NCI-H748 (cell line): ENCODE measurements around the gene NFRKB.

ENCODE experiments used
- DNase-seq: peaks from one replicate; lab custom pipeline; 2025; ENCODE audit not compliant: unreplicated experiment; lab: John Stamatoyannopoulos, UW

The NFRKB gene

GRCh38 chr11:129895126-129896041 is at the start of gene NFRKB:
Gene NFRKB, minus strand, starts transcription at chr11:129895578. Its CDS starts 2,729 bp downstream, at chr11:129892849.
- peak; percentile 75 for DNase-seq

- no peak for DNase-seq
These were observed 49.3 kb upstream of the NFRKB start for GRCh38 chr11:129944696-129945095.

- DNase-seq = no peak
These were observed 47.7 kb upstream of the NFRKB start for GRCh38 chr11:129943036-129943435.

GRCh38 chr11:129939510-129939909 is 44.1 kb upstream of the NFRKB start:
- DNase-seq = no peak

- DNase-seq = no peak
These were observed 43.4 kb upstream of the NFRKB start for GRCh38 chr11:129938764-129939163.

- DNase-seq = no peak
These were observed 42.3 kb upstream of the NFRKB start for GRCh38 chr11:129937592-129938238.

GRCh38 chr11:129935723-129936122 is 40.3 kb upstream of the NFRKB start:
- DNase-seq = no peak

- DNase-seq = no peak
These were observed 38.5 kb upstream of the NFRKB start for GRCh38 chr11:129933891-129934290.

GRCh38 chr11:129933262-129933661 is 37.9 kb upstream of the NFRKB start:
- DNase-seq = no peak

- no peak for DNase-seq
These were observed 37.1 kb upstream of the NFRKB start for GRCh38 chr11:129932381-129933067.

GRCh38 chr11:129930743-129931142 is 35.4 kb upstream of the NFRKB start:
- DNase-seq = no peak

GRCh38 chr11:129930296-129930695 is 34.9 kb upstream of the NFRKB start:
- DNase-seq = no peak

- no peak for DNase-seq
These were observed 34.3 kb upstream of the NFRKB start for GRCh38 chr11:129929721-129930120.

- no peak for DNase-seq
These were observed 33.7 kb upstream of the NFRKB start for GRCh38 chr11:129928923-129929692.

GRCh38 chr11:129922674-129923073 is 27.3 kb upstream of the NFRKB start:
- DNase-seq = no peak

- DNase-seq = no peak
These were observed 23.0 kb upstream of the NFRKB start for GRCh38 chr11:129918361-129918760.

- DNase-seq = no peak
These were observed 21.9 kb upstream of the NFRKB start for GRCh38 chr11:129917231-129917630.

- no peak for DNase-seq
These were observed 15.9 kb upstream of the NFRKB start for GRCh38 chr11:129911298-129911697.

- DNase-seq = no peak
These were observed 15.0 kb upstream of the NFRKB start for GRCh38 chr11:129910360-129910759.

- no peak for DNase-seq
These were observed 10.0 kb upstream of the NFRKB start for GRCh38 chr11:129905402-129905801.

- DNase-seq = no peak
These were observed 684 bp upstream of the NFRKB start for GRCh38 chr11:129896062-129896461.
